GM21423 (cell line): Measurements from ENCODE around the gene FAM181A.

ENCODE experiments used
- ATAC-seq: cut with Tn5 transposase; IDR thresholded peaks from one replicate; pipeline ENCODE4 v1.9.1; 2021; ENCODE audit warnings: mild to moderate bottlenecking, moderate library complexity; ENCODE audit not compliant: unreplicated experiment

Gene FAM181A

DNA sequence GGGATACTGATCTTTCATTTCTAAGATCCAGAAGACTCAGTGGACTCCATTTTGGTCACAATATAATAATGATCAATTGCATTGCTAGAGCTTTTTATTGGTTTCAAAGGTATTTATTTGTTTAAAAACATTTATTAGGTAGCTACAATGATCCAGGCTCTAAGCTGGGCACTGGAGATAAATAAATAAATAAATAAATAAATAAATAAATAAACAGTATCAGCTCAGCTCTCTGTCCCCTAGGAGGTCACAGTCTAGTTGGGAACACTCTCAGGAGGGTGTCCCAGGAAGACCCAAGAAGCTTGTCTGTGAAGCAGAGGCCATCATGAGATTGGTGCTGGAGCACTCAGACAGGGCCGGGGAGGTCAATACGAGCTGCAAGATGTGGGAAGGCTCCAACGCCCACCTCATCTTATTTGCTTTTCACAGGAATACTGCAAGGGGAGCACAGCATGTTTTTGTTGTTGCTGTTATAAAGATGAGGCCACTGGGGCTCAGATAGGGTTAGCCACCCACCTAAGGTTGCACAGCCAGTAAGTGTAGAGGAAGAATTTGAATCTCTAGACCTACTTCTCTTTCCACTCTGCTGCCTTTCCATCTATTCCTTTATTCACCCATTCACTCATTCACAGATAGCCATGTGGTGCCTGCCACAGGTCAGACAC is 33.8 kb downstream of the FAM181A start:
- no peak for ATAC-seq

GRCh38 chr14:93961620-93962019 is 34.5 kb downstream of the FAM181A start:
- ATAC-seq = no peak

GRCh38 chr14:93962701-93963601 is 35.8 kb downstream of the FAM181A start:
- ATAC-seq = peak; percentile 44

DNA sequence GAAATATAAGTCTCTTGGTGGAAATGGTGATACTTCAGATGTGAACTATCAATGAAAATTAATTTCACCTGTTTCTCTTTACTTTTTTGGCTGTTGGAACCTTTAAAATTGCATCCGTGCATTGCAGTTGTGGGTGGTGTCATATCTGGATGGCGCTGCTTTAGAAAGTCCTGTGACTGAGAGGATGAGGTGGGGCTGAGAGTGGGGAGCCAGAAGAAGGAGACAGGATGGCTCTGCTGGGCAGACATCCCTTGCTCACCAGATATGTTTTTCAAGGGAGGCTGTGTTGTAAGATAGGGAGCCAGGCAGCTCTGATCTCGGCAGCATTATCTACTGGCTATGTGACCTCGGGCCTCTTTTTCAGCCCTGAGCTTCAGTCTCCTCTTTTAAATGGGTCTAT is 36.5 kb downstream of the FAM181A start:
- ATAC-seq = no peak

DNA sequence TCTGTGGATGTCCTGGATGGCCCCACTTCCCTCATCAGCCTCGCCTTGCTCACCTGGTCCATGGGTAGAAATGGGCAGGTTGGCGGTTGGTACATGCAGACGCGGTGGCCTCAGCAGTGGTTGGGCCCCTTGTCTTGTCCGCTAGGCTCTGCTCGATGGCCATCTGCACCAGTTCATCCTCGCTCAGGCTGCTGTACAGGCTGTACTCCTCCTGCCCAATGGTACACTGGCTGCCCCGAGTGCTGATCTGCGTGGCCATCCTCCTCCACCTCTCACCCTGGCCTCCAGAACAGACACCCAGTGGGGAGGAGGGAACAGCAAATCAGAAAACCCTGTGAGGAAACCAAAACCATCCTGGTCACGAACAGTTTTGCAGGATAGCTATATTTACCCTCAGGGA is 37.1 kb downstream of the FAM181A start:
- ATAC-seq = no peak

DNA sequence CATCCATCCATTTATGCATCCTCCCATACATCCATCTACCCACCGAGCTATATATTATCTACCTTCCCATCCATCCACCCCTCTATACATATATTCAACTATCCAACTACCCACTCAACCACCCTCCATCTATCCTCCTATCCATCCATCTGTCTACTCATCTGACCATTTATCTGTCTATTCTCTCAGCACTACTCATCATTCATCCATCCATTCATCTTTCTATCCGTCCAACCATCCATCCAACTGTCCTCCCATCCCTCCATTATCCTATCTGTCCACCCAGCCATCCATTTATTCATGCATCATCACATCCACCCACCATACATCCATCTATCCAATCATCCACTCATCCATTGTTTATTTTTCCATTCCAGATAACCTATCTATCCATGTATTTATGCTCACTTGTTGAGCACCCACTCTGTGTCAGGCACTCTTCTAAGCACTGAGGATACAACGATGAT is 37.7 kb downstream of the FAM181A start:
- no peak for ATAC-seq

DNA sequence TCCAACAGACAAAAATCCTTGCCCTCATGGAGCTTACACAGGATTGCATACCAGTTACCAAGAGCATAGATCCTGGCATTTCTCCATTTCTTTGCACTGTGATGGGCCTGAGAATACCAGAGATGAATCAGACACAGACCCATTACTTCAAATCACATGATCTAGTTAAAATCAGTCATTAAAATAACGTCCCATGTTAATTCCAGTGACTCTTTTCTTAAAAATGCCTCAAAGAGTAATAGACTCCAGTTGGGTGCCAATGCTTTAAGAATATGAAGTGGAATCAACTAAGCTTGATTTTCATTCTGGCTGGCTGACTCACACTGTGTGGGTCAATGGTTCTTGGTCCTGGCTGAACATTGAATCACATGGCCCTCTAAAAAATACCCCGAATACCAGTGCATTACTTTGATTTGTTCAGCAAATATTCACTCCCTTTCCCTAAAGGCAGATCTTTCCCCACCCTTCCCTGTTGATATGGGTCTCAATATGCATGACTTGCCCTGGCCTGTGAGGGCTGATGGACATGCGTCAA is 38.2 kb downstream of the FAM181A start:
- ATAC-seq = no peak

GRCh38 chr14:93965946-93966474 is 38.9 kb downstream of the FAM181A start:
- ATAC-seq = no peak

- peak; percentile 37 for ATAC-seq
Observed at GRCh38 chr14:93967637-93968250, 40.6 kb downstream of the FAM181A start.

DNA sequence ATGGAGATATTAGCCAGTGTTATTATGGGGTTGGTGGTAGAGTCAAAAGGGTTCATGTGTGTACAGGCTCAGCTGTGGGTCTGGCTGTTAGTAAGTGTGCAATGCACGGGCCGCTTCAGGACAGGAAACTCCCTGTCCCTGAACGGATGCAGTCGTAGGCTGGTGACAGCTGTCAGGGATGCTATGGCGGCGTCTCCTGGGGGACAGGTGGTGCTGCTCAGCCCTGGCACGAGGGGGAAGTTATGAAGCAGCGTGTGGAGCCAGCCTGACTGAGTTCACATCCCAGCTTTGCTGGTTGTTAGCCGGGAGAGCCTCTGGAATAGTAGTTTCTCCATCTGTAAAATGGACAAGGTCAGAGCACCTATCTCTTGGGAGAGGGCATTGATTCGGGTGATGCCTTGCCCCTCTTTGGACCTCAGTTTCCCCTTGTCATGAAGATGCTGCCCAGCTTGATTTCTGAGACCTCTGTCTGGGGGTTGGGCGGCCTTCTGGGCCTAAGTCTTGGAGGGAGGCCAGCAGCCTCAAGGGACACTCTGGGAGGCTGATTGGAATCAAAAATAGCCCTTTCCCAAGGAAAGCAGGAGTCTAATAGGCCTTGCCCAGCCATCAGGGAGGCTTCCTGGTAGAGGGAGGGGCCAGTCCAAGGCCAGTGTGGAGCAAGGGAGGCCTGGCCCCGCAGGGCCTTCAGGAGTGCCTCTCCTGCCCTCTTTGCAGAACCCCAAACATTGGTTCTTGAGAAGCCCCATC is 42.1 kb downstream of the FAM181A start:
- peak; percentile 21 for ATAC-seq

DNA sequence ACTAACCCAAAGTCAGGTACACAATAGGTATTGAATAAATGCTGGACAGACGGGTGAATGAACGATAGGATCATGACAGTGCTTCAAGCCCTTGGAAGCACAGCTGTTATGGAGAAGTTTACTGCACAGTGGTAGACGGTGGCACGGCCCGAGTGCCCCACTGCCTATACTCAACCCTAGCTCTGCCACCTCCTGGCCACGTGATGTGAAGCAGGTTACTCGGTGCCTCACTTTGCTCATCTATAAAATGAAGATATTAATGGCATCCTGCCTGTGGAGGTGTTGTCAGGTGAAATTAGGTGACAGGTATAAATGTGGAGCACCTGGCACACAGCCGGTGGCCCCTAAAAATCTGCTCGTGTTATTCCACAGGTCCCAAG is 43.4 kb downstream of the FAM181A start:
- peak; percentile 21 for ATAC-seq

GRCh38 chr14:93970965-93971634 is 44.0 kb downstream of the FAM181A start:
- ATAC-seq = peak; percentile 41

GRCh38 chr14:93971635-93972027 is 44.5 kb downstream of the FAM181A start:
- no peak for ATAC-seq

DNA sequence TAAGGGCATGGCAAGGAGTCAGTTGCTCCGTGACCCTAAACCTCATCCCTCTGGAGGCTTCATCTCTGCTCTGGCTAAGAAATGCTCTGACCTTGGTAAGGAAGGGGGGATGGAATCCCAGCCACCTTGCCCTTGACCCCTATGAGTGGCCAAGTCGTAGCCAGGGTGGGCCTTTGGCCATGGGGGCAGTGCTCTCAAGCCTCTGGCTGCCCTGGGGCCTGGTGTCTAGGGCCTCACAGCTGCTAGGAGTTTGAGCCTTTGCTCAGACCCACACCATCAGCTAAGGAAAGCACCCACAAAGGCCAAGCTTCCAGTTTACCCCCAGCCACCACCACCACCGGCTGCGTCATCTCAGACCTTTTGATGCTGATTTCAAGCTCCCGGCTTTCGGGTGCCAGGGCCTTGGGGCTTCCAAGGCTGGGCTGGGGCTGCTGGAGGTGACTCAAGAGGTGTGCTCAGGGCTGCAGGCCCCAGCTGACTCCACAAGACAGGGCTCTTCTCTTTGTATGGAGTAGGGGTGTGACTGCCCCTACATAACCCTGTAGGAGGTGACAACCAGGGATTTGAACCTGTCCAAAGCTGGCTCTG is 45.6 kb downstream of the FAM181A start:
- ATAC-seq = no peak

GRCh38 chr14:93973607-93974006 is 46.5 kb downstream of the FAM181A start:
- no peak for ATAC-seq

DNA sequence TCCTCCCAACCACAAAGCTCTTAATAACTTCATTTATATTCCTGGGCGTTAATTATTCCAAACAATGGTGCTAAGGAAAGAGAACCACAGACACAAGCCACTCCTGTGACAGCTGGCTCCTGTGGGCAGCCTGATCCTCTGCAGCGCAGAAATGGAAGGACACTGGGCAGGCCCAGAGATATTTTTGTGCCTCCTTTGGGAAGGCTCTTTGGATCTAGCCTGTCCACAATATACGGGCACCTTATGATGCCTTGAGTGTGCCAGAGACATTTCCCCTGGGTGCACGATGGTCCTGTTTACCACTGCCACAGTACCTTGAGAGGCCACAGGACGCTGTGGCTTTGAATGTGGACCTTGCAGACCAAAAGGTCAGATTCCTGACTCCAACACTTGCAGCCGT is 47.2 kb downstream of the FAM181A start:
- no peak for ATAC-seq

GRCh38 chr14:93974833-93975232 is 47.7 kb downstream of the FAM181A start:
- no peak for ATAC-seq

DNA sequence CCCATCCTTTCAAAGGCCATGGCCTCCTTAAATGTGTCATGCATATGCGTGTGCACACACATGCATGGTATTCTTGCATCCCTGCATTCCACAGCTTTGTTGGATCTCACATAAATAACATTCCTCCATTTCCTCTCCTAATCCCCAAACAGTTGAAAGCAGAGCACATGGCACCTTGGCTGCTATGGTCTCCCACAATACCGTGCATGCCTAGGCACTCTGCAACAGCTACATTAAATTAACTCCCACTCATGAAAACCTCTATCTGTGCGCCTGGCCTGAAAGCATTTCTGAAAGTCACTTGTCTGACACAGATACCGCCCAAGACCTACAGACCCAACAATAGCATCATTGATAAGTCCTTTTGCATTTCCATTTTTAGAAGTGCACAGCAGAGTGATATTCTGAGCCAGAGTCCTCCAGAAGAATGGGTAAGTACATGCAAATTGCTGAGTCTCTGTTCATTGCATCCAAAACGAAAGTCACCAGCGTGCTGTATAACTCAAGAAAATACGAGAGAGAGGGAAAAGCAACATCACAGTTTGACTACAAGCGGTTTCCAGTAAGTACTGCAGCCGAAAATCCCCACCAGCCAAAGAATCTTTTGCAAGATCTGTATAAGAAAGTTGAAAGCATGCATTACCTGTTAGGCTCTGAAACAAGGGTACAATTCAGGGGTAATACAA is 48.8 kb downstream of the FAM181A start:
- ATAC-seq = peak; percentile 48

DNA sequence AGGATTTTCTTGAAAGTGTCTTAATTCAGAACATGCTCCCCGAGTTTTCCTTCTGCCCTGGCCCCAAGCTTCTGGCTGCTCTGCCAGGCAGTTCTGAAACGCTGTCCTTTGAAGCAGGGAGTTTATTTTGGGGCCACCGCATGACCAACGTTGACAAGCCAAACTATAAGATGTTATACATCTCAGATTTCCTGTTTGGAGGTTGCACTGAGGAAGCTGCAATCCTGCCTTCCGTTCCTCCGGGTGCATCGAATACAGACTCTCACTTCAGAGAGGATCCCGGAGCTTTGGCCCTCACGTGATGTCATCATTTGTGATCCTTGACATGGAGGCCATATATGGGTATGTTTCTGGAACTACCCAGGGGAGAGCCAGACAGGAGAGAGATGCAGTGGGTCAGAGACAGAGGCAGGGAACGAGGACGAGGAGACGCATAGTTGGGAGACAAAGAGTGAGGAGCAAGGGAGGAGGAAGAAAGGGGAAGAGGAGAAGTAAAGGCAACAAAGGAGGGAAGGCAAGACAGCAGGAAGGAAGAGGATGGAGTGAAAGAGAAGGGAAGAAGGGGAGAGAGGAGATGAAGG is 49.4 kb downstream of the FAM181A start, which contains the start of gene ASB2:
Gene ASB2, minus strand, starts transcription at position 94 of the 581 bp plus-strand sequence. CDS start 12,031 bp downstream, outside the sequence.
- ATAC-seq = peak; percentile 7
